DMS153 treated with DMSO at 0.1 percent for 48 hours (cell line): ENCODE results near the gene SEC16B.

Experiments
- DNase-seq: peaks from one replicate; lab custom pipeline; 2025; ENCODE audit not compliant: unreplicated experiment; lab: John Stamatoyannopoulos, UW

The SEC16B gene

GRCh38 chr1:177969825-177970371 lies at the start of gene SEC16B:
Gene SEC16B (minus strand): TSS chr1:177970058. CDS start chr1:177967981, 2,077 bp downstream.
- DNase-seq: no peak

- DNase-seq: no peak
These were observed 49.8 kb upstream of the SEC16B start for GRCh38 chr1:178019622-178020021.

GRCh38 chr1:178019208-178019607 lies 49.4 kb upstream of the SEC16B start:
- no peak for DNase-seq

- no peak for DNase-seq
These were observed 47.7 kb upstream of the SEC16B start for GRCh38 chr1:178017517-178017916.

GRCh38 chr1:178011864-178012503 lies 42.1 kb upstream of the SEC16B start:
- DNase-seq: no peak

- DNase-seq: no peak
These were observed 41.6 kb upstream of the SEC16B start for GRCh38 chr1:178011465-178011828.

GRCh38 chr1:178010674-178011464 lies 41.0 kb upstream of the SEC16B start:
- no peak for DNase-seq

GRCh38 chr1:178006043-178006442 lies 36.2 kb upstream of the SEC16B start:
- no peak for DNase-seq

GRCh38 chr1:178005450-178005849 lies 35.6 kb upstream of the SEC16B start:
- no peak for DNase-seq

GRCh38 chr1:178004926-178005391 lies 35.1 kb upstream of the SEC16B start:
- no peak for DNase-seq

- no peak for DNase-seq
These were observed 29.1 kb upstream of the SEC16B start for GRCh38 chr1:177998696-177999631.

GRCh38 chr1:177996957-177997356 lies 27.1 kb upstream of the SEC16B start:
- DNase-seq: no peak

GRCh38 chr1:177995369-177995768 lies 25.5 kb upstream of the SEC16B start:
- DNase-seq: no peak

GRCh38 chr1:177986281-177986680 lies 16.4 kb upstream of the SEC16B start:
- DNase-seq: peak; percentile 36

GRCh38 chr1:177984761-177985160 lies 14.9 kb upstream of the SEC16B start:
- no peak for DNase-seq

GRCh38 chr1:177984136-177984525 lies 14.3 kb upstream of the SEC16B start:
- DNase-seq: no peak

- DNase-seq: no peak
These were observed 13.8 kb upstream of the SEC16B start for GRCh38 chr1:177983482-177984135.

GRCh38 chr1:177983077-177983476 lies 13.2 kb upstream of the SEC16B start:
- DNase-seq: no peak

GRCh38 chr1:177981200-177981599 lies 11.3 kb upstream of the SEC16B start:
- no peak for DNase-seq

- DNase-seq: no peak
These were observed 9.4 kb upstream of the SEC16B start for GRCh38 chr1:177979272-177979671.

GRCh38 chr1:177978530-177978929 lies 8.7 kb upstream of the SEC16B start:
- DNase-seq: no peak
